GM12892 (cell line): ENCODE measurements around the gene ALG3.

Source experiments
- DNase-seq: peaks from one replicate; pipeline ENCODE4 v3.0.0; 2011; ENCODE audit not compliant: insufficient read length
- FAIRE-seq: peaks from 2 replicates; lab custom pipeline; 2011; peaks lifted over from hg19 to GRCh38; lab: Jason Lieb, UNC
- POLR2A ChIP-seq: IDR thresholded peaks from 2 replicates; pipeline ENCODE4 v1.6.1; 2011; ENCODE audit warnings: low read depth, low read length, control low read depth
- POLR2AphosphoS5 ChIP-seq: IDR thresholded peaks from 2 replicates; pipeline ENCODE4 v1.6.1; 2011; ENCODE audit warnings: low read depth, low read length, control low read depth
- TAF1 ChIP-seq: IDR thresholded peaks from 2 replicates; pipeline ENCODE4 v1.6.1; 2011; ENCODE audit warnings: low read depth, mild to moderate bottlenecking, control low read depth, low read length, borderline replicate concordance

The ALG3 gene

GRCh38 chr3:184230603-184231528 lies 17.9 kb downstream of the ALG3 start:
- TF ChIP-seq POLR2A (no peak), TAF1 (no peak), POLR2AphosphoS5 (no peak)
- DNase-seq (no peak), FAIRE-seq (no peak)

GRCh38 chr3:184230081-184230602 lies 18.6 kb downstream of the ALG3 start:
- FAIRE-seq, result no peak
- DNase-seq, result no peak
- no peak for TF ChIP-seq TAF1
- TF ChIP-seq POLR2A, result no peak
- TF ChIP-seq POLR2AphosphoS5, result no peak

GRCh38 chr3:184229394-184230080 lies 19.2 kb downstream of the ALG3 start, which contains the start of gene VWA5B2:
VWA5B2 (plus strand) TSS chr3:184229585; CDS start chr3:184230529, 944 bp downstream.
- DNase-seq (peak; percentile 90), FAIRE-seq (no peak)
- no peak for TF ChIP-seq POLR2A
- no peak for TF ChIP-seq POLR2AphosphoS5
- no peak for TF ChIP-seq TAF1

GRCh38 chr3:184228376-184229137 lies 20.2 kb downstream of the ALG3 start:
- TF ChIP-seq POLR2AphosphoS5 (no peak), POLR2A (no peak), TAF1 (no peak)
- DNase-seq (no peak), FAIRE-seq (no peak)

- TF ChIP-seq POLR2A, result no peak
- FAIRE-seq (peak; percentile 68), DNase-seq (peak; percentile 62)
Measured at GRCh38 chr3:184227481-184227935, 21.3 kb downstream of the ALG3 start.

GRCh38 chr3:184223946-184224345 lies 24.8 kb downstream of the ALG3 start:
- FAIRE-seq (no peak), DNase-seq (no peak)
- TF ChIP-seq POLR2AphosphoS5 (no peak), TAF1 (no peak), POLR2A (no peak)

- DNase-seq (no peak), FAIRE-seq (no peak)
- TF ChIP-seq TAF1 (no peak), POLR2AphosphoS5 (no peak), POLR2A (no peak)
Measured at GRCh38 chr3:184222521-184222920, 26.2 kb downstream of the ALG3 start.

- DNase-seq (no peak), FAIRE-seq (no peak)
- TF ChIP-seq POLR2AphosphoS5, result no peak
- TF ChIP-seq TAF1, result no peak
Measured at GRCh38 chr3:184218814-184219213, 29.9 kb downstream of the ALG3 start.

GRCh38 chr3:184211718-184212117 lies 37.0 kb downstream of the ALG3 start:
- DNase-seq (no peak), FAIRE-seq (no peak)
- no peak for TF ChIP-seq TAF1
- TF ChIP-seq POLR2AphosphoS5, result no peak
- no peak for TF ChIP-seq POLR2A

- no peak for FAIRE-seq
- DNase-seq, result no peak
- TF ChIP-seq TAF1 (no peak), POLR2A (no peak), POLR2AphosphoS5 (no peak)
Measured at GRCh38 chr3:184211297-184211696, 37.5 kb downstream of the ALG3 start.
